ENCODE measurements around the gene CORO1A. TPM values are rescaled to one million over a fixed set of nuclear protein-coding genes. Genes with fewer than 3 reads are reported as not detected.
"Not testable (repeated sequence)": the region's sequence is repeated elsewhere in the genome, so short reads cannot be mapped to it uniquely, and the experiment has no call there.

Gene CORO1A
- polyA plus RNA-seq, 5 donors: 14.0 to 27.0 (median 17.9) TPM

GRCh38 chr16:30199049-30199448 is 15.6 kb downstream of the CORO1A start, which contains the start of gene SULT1A3:
SULT1A3 (plus strand) TSS chr16:30199255; CDS start chr16:30200729, 1,474 bp downstream.
- DNase-seq: not testable (repeated sequence)

- DNase-seq: not testable (repeated sequence)
These were observed 16.4 kb downstream of the CORO1A start for GRCh38 chr16:30199608-30200343.

- not testable (repeated sequence) for DNase-seq
These were observed 22.3 kb downstream of the CORO1A start for GRCh38 chr16:30205541-30206236.

- DNase-seq: not testable (repeated sequence)
These were observed 22.9 kb downstream of the CORO1A start for GRCh38 chr16:30206252-30206651.

- DNase-seq: not testable (repeated sequence)
These were observed 23.8 kb downstream of the CORO1A start for GRCh38 chr16:30207063-30207704.

- not testable (repeated sequence) for DNase-seq
These were observed 25.6 kb downstream of the CORO1A start for GRCh38 chr16:30209032-30209431.

GRCh38 chr16:30211414-30211813 is 28.0 kb downstream of the CORO1A start:
- not testable (repeated sequence) for DNase-seq

- DNase-seq: not testable (repeated sequence)
These were observed 33.7 kb downstream of the CORO1A start for GRCh38 chr16:30217082-30217481.

Other genes starting within 250 kb of the CORO1A start
- gene TMEM219, start 221.5 kb upstream of the CORO1A start, polyA plus RNA-seq (ENCODE audit: insufficient read depth in 1 of 5, insufficient read length in 5 of 5, low replicate concordance in 1 of 5): 100 to 1,000 TPM in 4 of 5 donors, 10 to 100 TPM in 1; 94.6 to 126 (median 108) TPM
- gene TAOK2, start 209.7 kb upstream of the CORO1A start, polyA plus RNA-seq (ENCODE audit: insufficient read depth in 1 of 5, insufficient read length in 5 of 5, low replicate concordance in 1 of 5): 10 to 100 TPM; 42.8 to 66.2 (median 54.0) TPM
- 10 to 100 TPM; 16.8 to 22.5 (median 19.8) TPM for gene HIRIP3, start 188.0 kb upstream of the CORO1A start, polyA plus RNA-seq (ENCODE audit: insufficient read depth in 1 of 5, insufficient read length in 5 of 5, low replicate concordance in 1 of 5)
- 10 to 100 TPM; 45.5 to 70.9 (median 48.1) TPM for gene INO80E, start 187.4 kb upstream of the CORO1A start, polyA plus RNA-seq (ENCODE audit: insufficient read depth in 1 of 5, insufficient read length in 5 of 5, low replicate concordance in 1 of 5)
- 1 to 10 TPM; 1.4 to 5.3 (median 3.8) TPM for gene DOC2A, start 172.6 kb upstream of the CORO1A start, polyA plus RNA-seq (ENCODE audit: insufficient read depth in 1 of 5, insufficient read length in 5 of 5, low replicate concordance in 1 of 5)
- gene C16orf92, start 160.4 kb upstream of the CORO1A start, polyA plus RNA-seq (ENCODE audit: insufficient read depth in 1 of 5, insufficient read length in 5 of 5, low replicate concordance in 1 of 5): not detected
- gene TLCD3B, start 152.3 kb upstream of the CORO1A start, polyA plus RNA-seq (ENCODE audit: insufficient read depth in 1 of 5, insufficient read length in 5 of 5, low replicate concordance in 1 of 5): under 1 TPM; 0.66 to 0.97 (median 0.79) TPM
- gene ALDOA, start 117.8 kb upstream of the CORO1A start, polyA plus RNA-seq (ENCODE audit: insufficient read depth in 1 of 5, insufficient read length in 5 of 5, low replicate concordance in 1 of 5): 100 to 1,000 TPM; 251 to 539 (median 362) TPM
- gene PPP4C, start 107.6 kb upstream of the CORO1A start, polyA plus RNA-seq (ENCODE audit: insufficient read depth in 1 of 5, insufficient read length in 5 of 5, low replicate concordance in 1 of 5): 10 to 100 TPM; 60.9 to 90.8 (median 68.7) TPM
- 1 to 10 TPM in 4 of 5 donors, under 1 TPM in 1; 0.85 to 2.0 (median 1.3) TPM for gene TBX6, start 91.7 kb upstream of the CORO1A start, polyA plus RNA-seq (ENCODE audit: insufficient read depth in 1 of 5, insufficient read length in 5 of 5, low replicate concordance in 1 of 5)
- 10 to 100 TPM; 49.0 to 73.2 (median 55.0) TPM for gene YPEL3, start 87.4 kb upstream of the CORO1A start, polyA plus RNA-seq (ENCODE audit: insufficient read depth in 1 of 5, insufficient read length in 5 of 5, low replicate concordance in 1 of 5)
- gene GDPD3, start 70.1 kb upstream of the CORO1A start, polyA plus RNA-seq (ENCODE audit: insufficient read depth in 1 of 5, insufficient read length in 5 of 5, low replicate concordance in 1 of 5): 10 to 100 TPM; 11.0 to 18.4 (median 15.6) TPM
- gene MAPK3, start 60.4 kb upstream of the CORO1A start, polyA plus RNA-seq (ENCODE audit: insufficient read depth in 1 of 5, insufficient read length in 5 of 5, low replicate concordance in 1 of 5): 100 to 1,000 TPM in 4 of 5 donors, 10 to 100 TPM in 1; 98.2 to 120 (median 114) TPM
- 10 to 100 TPM; 13.1 to 37.9 (median 20.1) TPM for gene BOLA2B, start 10.1 kb downstream of the CORO1A start, polyA plus RNA-seq (ENCODE audit: insufficient read depth in 1 of 5, insufficient read length in 5 of 5, low replicate concordance in 1 of 5)
- gene SLX1A, start 10.3 kb downstream of the CORO1A start, polyA plus RNA-seq (ENCODE audit: insufficient read depth in 1 of 5, insufficient read length in 5 of 5, low replicate concordance in 1 of 5): 10 to 100 TPM; 12.7 to 28.5 (median 21.3) TPM
- gene SULT1A3, start 15.7 kb downstream of the CORO1A start, polyA plus RNA-seq (ENCODE audit: insufficient read depth in 1 of 5, insufficient read length in 5 of 5, low replicate concordance in 1 of 5): 10 to 100 TPM in 4 of 5 donors, 1 to 10 TPM in 1; 7.7 to 14.7 (median 10.4) TPM
- gene NPIPB13, start 64.9 kb downstream of the CORO1A start, polyA plus RNA-seq (ENCODE audit: insufficient read depth in 1 of 5, insufficient read length in 5 of 5, low replicate concordance in 1 of 5): 10 to 100 TPM; 13.8 to 29.2 (median 21.1) TPM
- 10 to 100 TPM; 45.3 to 56.7 (median 49.8) TPM for gene CD2BP2, start 171.7 kb downstream of the CORO1A start, polyA plus RNA-seq (ENCODE audit: insufficient read depth in 1 of 5, insufficient read length in 5 of 5, low replicate concordance in 1 of 5)
- gene TBC1D10B, start 186.9 kb downstream of the CORO1A start, polyA plus RNA-seq (ENCODE audit: insufficient read depth in 1 of 5, insufficient read length in 5 of 5, low replicate concordance in 1 of 5): 10 to 100 TPM; 23.9 to 43.1 (median 32.6) TPM
- 100 to 1,000 TPM in 1 of 5 donors, 1 to 10 TPM in 2, under 1 TPM in 1, not detected in 1; 0.24 to 353 (median 6.6) TPM for gene MYL11, start 191.2 kb downstream of the CORO1A start, polyA plus RNA-seq (ENCODE audit: insufficient read depth in 1 of 5, insufficient read length in 5 of 5, low replicate concordance in 1 of 5)
- 1 to 10 TPM; 2.0 to 4.0 (median 2.7) TPM for gene SEPTIN1, start 199.0 kb downstream of the CORO1A start, polyA plus RNA-seq (ENCODE audit: insufficient read depth in 1 of 5, insufficient read length in 5 of 5, low replicate concordance in 1 of 5)
- 10 to 100 TPM in 1 of 5 donors, 1 to 10 TPM in 4; 6.4 to 10.7 (median 7.8) TPM for gene ZNF48, start 211.8 kb downstream of the CORO1A start, polyA plus RNA-seq (ENCODE audit: insufficient read depth in 1 of 5, insufficient read length in 5 of 5, low replicate concordance in 1 of 5)
- gene ZNF771, start 224.0 kb downstream of the CORO1A start, polyA plus RNA-seq (ENCODE audit: insufficient read depth in 1 of 5, insufficient read length in 5 of 5, low replicate concordance in 1 of 5): 1 to 10 TPM; 4.2 to 9.7 (median 4.9) TPM
- 10 to 100 TPM; 27.0 to 53.7 (median 37.8) TPM for gene DCTPP1, start 246.4 kb downstream of the CORO1A start, polyA plus RNA-seq (ENCODE audit: insufficient read depth in 1 of 5, insufficient read length in 5 of 5, low replicate concordance in 1 of 5)